ENCODE data around the gene ERP27.

- TF ChIP-seq TAF1 (IDR thresholded peaks at IDR 0.05; ENCODE audit: borderline replicate concordance, low read depth, low read length) (no peak), POLR2A (IDR thresholded peaks at IDR 0.05; ENCODE audit: low read depth, low read length) (peak; percentile 32; the same call in 1 of the 2 replicates), POLR2AphosphoS5 (IDR thresholded peaks at IDR 0.05; ENCODE audit: low read depth, low read length) (no peak; the same call in none of the 2 replicates)
Observed at GRCh38 chr12:14941369-14941768, 3.0 kb upstream of the ERP27 start.
